ENCODE measurements around the gene MCEE.

The MCEE gene

GRCh38 chr2:71129114-71129901 lies 721 bp downstream of the MCEE start:
- POLR2A ChIA-PET = interaction anchor here (0.6 to 2.2 kb wide), 5 partner anchors 15 to 128 kb away, joined by 3 to 17 read pairs (median 3); partner anchors contain the start of gene NAGK
- CTCF ChIA-PET = no interaction called here
- no peak for DNase-seq (ENCODE audit: extremely low spot score)
- no peak for TF ChIP-seq L3MBTL2 (conservative IDR thresholded peaks at IDR 0.05)
- TF ChIP-seq, protein P1, sequence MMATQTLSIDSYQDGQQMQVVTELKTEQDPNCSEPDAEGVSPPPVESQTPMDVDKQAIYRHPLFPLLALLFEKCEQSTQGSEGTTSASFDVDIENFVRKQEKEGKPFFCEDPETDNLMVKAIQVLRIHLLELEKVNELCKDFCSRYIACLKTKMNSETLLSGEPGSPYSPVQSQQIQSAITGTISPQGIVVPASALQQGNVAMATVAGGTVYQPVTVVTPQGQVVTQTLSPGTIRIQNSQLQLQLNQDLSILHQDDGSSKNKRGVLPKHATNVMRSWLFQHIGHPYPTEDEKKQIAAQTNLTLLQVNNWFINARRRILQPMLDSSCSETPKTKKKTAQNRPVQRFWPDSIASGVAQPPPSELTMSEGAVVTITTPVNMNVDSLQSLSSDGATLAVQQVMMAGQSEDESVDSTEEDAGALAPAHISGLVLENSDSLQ (IDR thresholded peaks at IDR 0.05) = peak; percentile 80

- no peak for TF ChIP-seq ELF4 (IDR thresholded peaks at IDR 0.05)
- no peak for TF ChIP-seq LEF1 (IDR thresholded peaks at IDR 0.05; ENCODE audit: borderline replicate concordance)
- no peak for TF ChIP-seq ZNF384 (IDR thresholded peaks at IDR 0.05)
- TF ChIP-seq, protein P1 (IDR thresholded peaks at IDR 0.05) = 0 out of 2 replicates have a peak, but pooled peaks have one; percentile 25
- TF ChIP-seq SP1 (IDR thresholded peaks at IDR 0.05) = no peak
- TF ChIP-seq CTBP1 (IDR thresholded peaks at IDR 0.05; ENCODE audit: borderline replicate concordance) = no peak
- ChIA-PET CTCF (no interaction called here), POLR2A (interaction anchor here (1.5 kb wide), 1 partner anchor 59 kb away, joined by 7 read pairs; the partner anchor contains the start of gene NAGK)
- no peak for DNase-seq (ENCODE audit: extremely low spot score)
Measured at GRCh38 chr2:71126957-71127356, 3.1 kb downstream of the MCEE start.

DNA sequence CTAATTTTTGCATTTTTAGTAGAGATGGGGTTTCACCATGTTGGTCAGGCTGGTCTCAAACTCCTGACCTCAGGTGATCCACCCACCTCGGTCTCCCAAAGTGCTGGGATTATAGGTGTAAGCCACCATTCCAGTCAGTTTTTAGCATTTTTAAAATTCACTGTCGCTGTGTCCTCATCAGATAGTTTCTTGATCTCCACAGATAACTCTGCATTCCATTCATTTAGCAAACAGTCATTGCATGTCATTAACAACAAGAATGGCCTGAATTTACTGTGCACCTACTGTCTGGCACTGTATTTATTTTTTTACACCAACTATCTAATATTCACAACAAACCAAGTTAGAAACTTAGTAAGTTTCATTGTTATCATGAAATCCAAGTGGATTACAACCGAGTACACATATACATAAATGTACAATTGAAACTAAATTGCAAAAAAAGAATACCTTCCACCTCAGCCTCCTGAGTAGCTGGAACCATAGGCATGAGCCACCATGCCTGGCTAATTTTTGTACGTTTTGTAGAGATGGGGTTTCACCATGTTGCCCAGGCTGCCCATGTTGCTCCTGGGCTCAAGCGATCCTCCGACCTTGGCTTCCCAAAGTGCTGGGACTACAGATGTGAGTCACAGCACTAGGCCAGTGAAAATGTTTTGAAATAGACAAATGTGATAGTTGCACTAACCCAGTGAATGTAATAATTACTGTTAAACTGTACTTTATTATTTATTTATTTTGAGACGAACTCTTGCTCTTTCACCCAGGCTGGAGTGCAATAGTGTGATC lies 4.3 kb downstream of the MCEE start:
- DNase-seq (ENCODE audit: extremely low spot score) = no peak
- ChIA-PET POLR2A (interaction anchor here (1.5 kb wide), 1 partner anchor 58 kb away, joined by 7 read pairs; the partner anchor contains the start of gene NAGK), CTCF (no interaction called here)
- TF ChIP-seq FOXK2 (IDR thresholded peaks at IDR 0.05) (no peak), FOXM1 (IDR thresholded peaks at IDR 0.05; ENCODE audit: borderline replicate concordance) (no peak), SUZ12 (IDR thresholded peaks at IDR 0.05) (no peak), FOXA1 (IDR thresholded peaks at IDR 0.05) (no peak), L3MBTL2 (conservative IDR thresholded peaks at IDR 0.05) (no peak), CTBP1 (IDR thresholded peaks at IDR 0.05; ENCODE audit: borderline replicate concordance) (no peak), BHLHE40 (IDR thresholded peaks at IDR 0.05; ENCODE audit: borderline replicate concordance) (no peak), LEF1 (IDR thresholded peaks at IDR 0.05; ENCODE audit: borderline replicate concordance) (no peak), ZNF384 (IDR thresholded peaks at IDR 0.05) (no peak), NFRKB (IDR thresholded peaks at IDR 0.05) (no peak), SP1 (IDR thresholded peaks at IDR 0.05) (no peak), TARDBP (IDR thresholded peaks at IDR 0.05) (no peak), ELF4 (IDR thresholded peaks at IDR 0.05) (no peak), HDGF (IDR thresholded peaks at IDR 0.05; ENCODE audit: borderline replicate concordance) (no peak), ARNT (IDR thresholded peaks at IDR 0.05) (no peak)
- TF ChIP-seq, protein P1 (IDR thresholded peaks at IDR 0.05) = no peak

- POLR2A ChIA-PET = no interaction called here
- CTCF ChIA-PET = no interaction called here
Measured at GRCh38 chr2:71122387-71123298, 7.4 kb downstream of the MCEE start.

More at GRCh38 chr2:71122387-71123298, 7.4 kb downstream of the MCEE start:
- TF ChIP-seq HDGF (IDR thresholded peaks at IDR 0.05; ENCODE audit: borderline replicate concordance) (no peak), ZNF384 (IDR thresholded peaks at IDR 0.05) (no peak), TARDBP (IDR thresholded peaks at IDR 0.05) (no peak), CTBP1 (IDR thresholded peaks at IDR 0.05; ENCODE audit: borderline replicate concordance) (no peak), BHLHE40 (IDR thresholded peaks at IDR 0.05; ENCODE audit: borderline replicate concordance) (no peak), ELF4 (IDR thresholded peaks at IDR 0.05) (no peak), SP1 (IDR thresholded peaks at IDR 0.05) (no peak), L3MBTL2 (conservative IDR thresholded peaks at IDR 0.05) (no peak), FOXA1 (IDR thresholded peaks at IDR 0.05) (no peak), ARNT (IDR thresholded peaks at IDR 0.05) (no peak), FOXK2 (IDR thresholded peaks at IDR 0.05) (no peak), SUZ12 (IDR thresholded peaks at IDR 0.05) (no peak), FOXM1 (IDR thresholded peaks at IDR 0.05; ENCODE audit: borderline replicate concordance) (no peak), LEF1 (IDR thresholded peaks at IDR 0.05; ENCODE audit: borderline replicate concordance) (no peak), NFRKB (IDR thresholded peaks at IDR 0.05) (no peak)
- TF ChIP-seq, protein P1 (IDR thresholded peaks at IDR 0.05) = no peak
- DNase-seq (ENCODE audit: extremely low spot score) = no peak
